A549 (cell line): Measurements from ENCODE around the gene ABHD2. TPM values are rescaled to one million over a fixed set of nuclear protein-coding genes. Genes with fewer than 3 reads are reported as not detected.

Experiments used
- ATAC-seq, 2 experiments: fragments of 200-7000 bp in 1 of 2; fragments of >200 bp in 1 of 2; cut with Nextera tagmentation in 1 of 2; cut with Tn5 transposase in 1 of 2; 3 replicates each; pipeline versions ENCODE4 v1.8.0 to v1.9.1; 2018 to 2020; ENCODE audit warnings: mild to moderate bottlenecking in 1 of 2, moderate library complexity in 1 of 2
- CTCF ChIA-PET: fragments of 300-600 bp; sonication (Branson Sonifier 250); formaldehyde crosslinking; extraction: SDS; loops from one replicate; lab custom pipeline; 2021; ENCODE audit warnings: antibody characterized with exemption, inconsistent platforms; lab: Yijun Ruan, JAX
- POLR2A ChIA-PET: fragments of 350-600 bp; formaldehyde crosslinking; extraction: SDS; loops from one replicate; lab custom pipeline; 2021; ENCODE audit warnings: antibody characterized with exemption, inconsistent platforms; lab: Yijun Ruan, JAX
- DNase-seq, 2 experiments: peaks; one replicate each; pipeline versions ENCODE4 v3.0.0 to v3.0.0-alpha.2; 2011 to 2016; ENCODE audit warnings: low read depth in 1 of 2, low spot score in 1 of 2
- FAIRE-seq: peaks from 2 replicates; lab custom pipeline; 2011; peaks lifted over from hg19 to GRCh38; lab: Jason Lieb, UNC
- H3K27ac ChIP-seq, 2 experiments: fragments of >200 bp; sonication (Bioruptor Twin); formaldehyde crosslinking; 3 replicates each; pipeline ENCODE4 v1.5.1; 2016 to 2017
- H3K4me1 ChIP-seq: fragments of >200 bp; sonication (Bioruptor Twin); formaldehyde crosslinking; 3 replicates; pipeline ENCODE4 v1.6.1; 2016
- H3K4me2 ChIP-seq: fragments of >200 bp; sonication (Bioruptor Twin); formaldehyde crosslinking; 3 replicates; pipeline ENCODE4 v1.6.1; 2016
- H3K4me3 ChIP-seq: fragments of >200 bp; sonication (Bioruptor Twin); formaldehyde crosslinking; 3 replicates; pipeline ENCODE4 v1.5.1; 2016
- H3K9me3 ChIP-seq: fragments of >200 bp; sonication (Bioruptor Twin); formaldehyde crosslinking; 3 replicates; pipeline ENCODE4 v1.6.1; 2016
- BHLHE40 ChIP-seq: IDR thresholded peaks from 2 replicates; pipeline ENCODE4 v1.6.1; 2012; ENCODE audit warnings: low read depth, low read length, inconsistent platforms
- CBX2 ChIP-seq: fragments of 200-600 bp; sonication (generic); IDR thresholded peaks from 2 replicates; pipeline ENCODE4 v1.6.1; 2016; ENCODE audit warnings: low read depth, mild to moderate bottlenecking, borderline replicate concordance
- CBX8 ChIP-seq: fragments of 200-600 bp; sonication (generic); IDR thresholded peaks from 2 replicates; pipeline ENCODE4 v1.6.1; 2016
- CEBPB ChIP-seq, 2 experiments: fragments of >200 bp in 1 of 2; sonication (Bioruptor Twin) in 1 of 2; formaldehyde crosslinking in 1 of 2; IDR thresholded peaks; 2 replicates each; pipeline ENCODE4 v1.6.1; 2012 to 2016
- CHD4 ChIP-seq: fragments of 200-600 bp; sonication (generic); IDR thresholded peaks from 2 replicates; pipeline ENCODE4 v1.6.1; 2016; ENCODE audit warnings: antibody characterized with exemption, mild to moderate bottlenecking, borderline replicate concordance
- EHF ChIP-seq: fragments of 250-450 bp; sonication (Bioruptor Pico); IDR thresholded peaks from 2 replicates; pipeline ENCODE4 v1.5.0; 2020; ENCODE audit warnings: mild to moderate bottlenecking
- ELK1 ChIP-seq: fragments of 150-350 bp; IDR thresholded peaks from 2 replicates; pipeline ENCODE4 v1.6.1; 2014; ENCODE audit warnings: low read depth, mild to moderate bottlenecking, low read length
- ESRRA ChIP-seq: fragments of 150-350 bp; IDR thresholded peaks from 2 replicates; pipeline ENCODE4 v1.6.1; 2014; ENCODE audit warnings: mild to moderate bottlenecking, low read length, borderline replicate concordance
- FOSL2 ChIP-seq, 2 experiments: fragments of 450-650 bp in 1 of 2; fragments of >200 bp in 1 of 2; sonication (Bioruptor Twin) in 1 of 2; formaldehyde crosslinking; IDR thresholded peaks; 2 replicates each; pipeline versions ENCODE4 v1.5.0 to v1.6.1; 2016 to 2020; ENCODE audit warnings: mild to moderate bottlenecking in 1 of 2, moderate library complexity in 1 of 2
- HEYL ChIP-seq: fragments of 250-450 bp; sonication (Bioruptor Pico); IDR thresholded peaks from 2 replicates; pipeline ENCODE4 v1.8.0; 2021; ENCODE audit warnings: mild to moderate bottlenecking, moderate library complexity
- HMGXB4 ChIP-seq: fragments of 250-450 bp; sonication (Bioruptor Pico); IDR thresholded peaks from 2 replicates; pipeline ENCODE4 v1.5.0; 2021; ENCODE audit warnings: mild to moderate bottlenecking, moderate library complexity, borderline replicate concordance
- HOXB13 ChIP-seq: fragments of 250-450 bp; sonication (Bioruptor Pico); IDR thresholded peaks from 2 replicates; pipeline ENCODE4 v1.5.0; 2020; ENCODE audit warnings: low read depth, mild to moderate bottlenecking, moderate library complexity
- HOXB5 ChIP-seq: fragments of 250-450 bp; sonication (Bioruptor Pico); IDR thresholded peaks from 2 replicates; pipeline ENCODE4 v1.5.0; 2020; ENCODE audit warnings: mild to moderate bottlenecking, moderate library complexity
- JUNB ChIP-seq: fragments of >200 bp; sonication (Bioruptor Twin); formaldehyde crosslinking; IDR thresholded peaks from 2 replicates; pipeline ENCODE4 v1.6.1; 2016
- KDM1A ChIP-seq: fragments of 200-600 bp; sonication (generic); IDR thresholded peaks from 2 replicates; pipeline ENCODE4 v1.6.1; 2016; ENCODE audit warnings: low read depth, mild to moderate bottlenecking
- KDM5A ChIP-seq: fragments of 200-600 bp; sonication (generic); IDR thresholded peaks from 2 replicates; pipeline ENCODE4 v1.6.1; 2016; ENCODE audit warnings: antibody characterized with exemption, mild to moderate bottlenecking
- MAZ ChIP-seq: fragments of 150-350 bp; IDR thresholded peaks from 2 replicates; pipeline ENCODE4 v1.6.1; 2014; ENCODE audit warnings: antibody characterized with exemption, low read depth, low read length, borderline replicate concordance
- NR3C1 ChIP-seq: fragments of >200 bp; sonication (Bioruptor Twin); formaldehyde crosslinking; IDR thresholded peaks from 3 replicates; pipeline ENCODE4 v1.6.1; 2017
- POLR2A ChIP-seq: IDR thresholded peaks from 2 replicates; pipeline ENCODE4 v1.6.1; 2012; ENCODE audit warnings: mild to moderate bottlenecking, low read length
- RCOR1 ChIP-seq: fragments of 150-350 bp; IDR thresholded peaks from 2 replicates; pipeline ENCODE4 v1.6.1; 2014; ENCODE audit warnings: antibody characterized with exemption, low read length, low read depth
- SMC3 ChIP-seq: fragments of >200 bp; sonication (Bioruptor Twin); formaldehyde crosslinking; IDR thresholded peaks from 3 replicates; pipeline ENCODE4 v1.6.1; 2018; ENCODE audit warnings: inconsistent platforms
- TFCP2L1 ChIP-seq: fragments of 250-450 bp; sonication (Bioruptor Pico); IDR thresholded peaks from 2 replicates; pipeline ENCODE4 v1.5.0; 2021; ENCODE audit warnings: mild to moderate bottlenecking
- TP53 ChIP-seq: fragments of 250-450 bp; sonication (Bioruptor Pico); IDR thresholded peaks from 2 replicates; pipeline ENCODE4 v1.5.0; 2021; ENCODE audit warnings: mild to moderate bottlenecking, moderate library complexity
- ZFP36 ChIP-seq: fragments of 450-650 bp; IDR thresholded peaks from 2 replicates; pipeline ENCODE4 v1.6.1; 2014; ENCODE audit warnings: borderline replicate concordance; ENCODE audit not compliant: partially characterized antibody
- ZNF302 ChIP-seq: fragments of 250-450 bp; sonication (Bioruptor Pico); IDR thresholded peaks from 2 replicates; pipeline ENCODE4 v1.9.0; 2021; ENCODE audit warnings: inconsistent platforms, mild to moderate bottlenecking, moderate library complexity
- WGBS: methylation state at CpG from one replicate; pipeline ENCODE4 v1.1.6; 2017; ENCODE audit errors: missing lambda C conversion rate; 5-methylcytosine and 5-hydroxymethylcytosine counted together
- polyA plus RNA-seq, 4 experiments: library from polyadenylated mRNA; depleted of rRNA in 3 of 4; stranded (reverse); fragments of >200 nt; fragmentation: RNase III in 1 of 4; extraction: RNeasy Plus Mini Kit Qiagen cat#74134 plus additional on column Dnase treatment in 1 of 4; gene quantifications; 2 replicates in 3 of 4; 3 replicates in 1 of 4; pipeline ENCODE4 v1.2.3, GENCODE V29; 2011 to 2017
- TF ChIP-seq, protein P1 (sequence below): fragments of >200 bp; sonication (Bioruptor Twin); formaldehyde crosslinking; IDR thresholded peaks from 3 replicates; pipeline ENCODE4 v1.6.1; 2016

The ABHD2 gene
- polyA plus RNA-seq, 2 of the 4 experiments (the other 2 are of a cell fraction): 36.2 to 63.3 TPM

DNA sequence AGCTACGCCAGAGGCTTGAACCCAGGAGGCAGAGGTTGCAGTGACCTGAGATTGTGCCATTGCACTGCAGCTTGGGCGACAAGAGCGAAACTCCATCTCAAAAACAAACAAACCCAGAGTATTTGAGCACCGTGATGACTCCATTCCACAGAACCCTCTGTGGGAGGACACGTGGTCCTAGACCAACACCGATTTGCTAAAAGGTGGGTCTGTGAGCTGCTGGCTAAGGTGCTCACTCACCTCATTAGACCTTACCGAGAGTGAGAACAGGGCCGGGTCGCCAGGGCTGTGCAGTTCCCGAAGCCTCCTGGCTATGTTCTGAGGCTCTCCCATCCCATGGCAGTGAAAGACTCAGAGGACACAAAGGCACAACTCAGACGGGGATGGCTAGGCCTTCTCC, 17.9 kb downstream of the ABHD2 start:
- CTCF ChIA-PET: interaction anchor here (1.0 to 11.8 kb wide), 3 partner anchors 11 to 49 kb away, joined by 4 to 187 read pairs (median 25); no protein-coding TSS in a partner anchor
- no peak for FAIRE-seq

DNA sequence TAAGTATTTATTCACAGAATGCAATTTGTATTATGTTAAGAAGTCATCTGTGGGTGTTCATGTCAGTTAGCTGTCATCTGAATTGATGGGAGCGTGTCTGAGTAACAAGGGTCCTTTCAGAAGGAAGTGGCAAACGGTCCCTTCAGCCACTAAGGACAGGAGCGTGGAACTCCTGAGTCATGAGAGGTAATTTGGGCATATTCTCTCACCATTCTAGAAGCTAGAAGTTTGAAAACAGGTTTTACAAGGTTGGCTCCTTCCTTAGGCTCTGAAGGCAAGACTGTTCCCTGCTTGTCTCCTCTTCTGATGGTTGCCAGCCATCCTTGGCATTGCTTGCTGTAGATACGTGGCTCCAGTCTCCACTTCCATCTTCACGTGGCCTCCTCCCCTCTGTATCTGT, 19.7 kb downstream of the ABHD2 start:
- Histone ChIP-seq H3K9me3 (no peaks in the 10 kb centered on the region), H3K4me3 (no peak overlapping the region), H3K4me2 (no peak overlapping the region), H3K4me1 (peaks cover 82% of the 10 kb centered on the region), H3K27ac (peak overlapping the region; percentile 85 to 88; a peak in 4 of 6 replicates)
- DNase-seq (no peak), FAIRE-seq (no peak), ATAC-seq (no peak)
- WGBS: 92% methylated on average over 5 of the region's 5 CpGs
- POLR2A ChIA-PET: no interaction called here
- CTCF ChIA-PET: interaction anchor here (0.9 to 14.8 kb wide), 7 partner anchors 9 to 229 kb away, joined by 3 to 176 read pairs (median 4); no protein-coding TSS in a partner anchor
- TF ChIP-seq ESRRA (no peak), HEYL (CRISPR knock-in tag) (no peak), HMGXB4 (no peak), CHD4 (no peak), HOXB5 (CRISPR knock-in tag) (no peak), SMC3 (no peak)

More for the DNA sequence above, 17.9 kb downstream of the ABHD2 start:
- no peak overlapping the region for H3K4me2 ChIP-seq
- WGBS: 95% methylated on average over 11 of the region's 11 CpGs
- peaks cover 81% of the 10 kb centered on the region for H3K4me1 ChIP-seq
- POLR2A ChIA-PET: interaction anchor here (1.6 kb wide), 1 partner anchor 14 kb away, joined by 9 read pairs; no protein-coding TSS in a partner anchor
- no peak for TF ChIP-seq HOXB13
- no peak for TF ChIP-seq SMC3
- TF ChIP-seq FOSL2 (IDR thresholded peaks at IDR 0.05): no peak
- TF ChIP-seq FOSL2 (CRISPR knock-in tag; IDR thresholded peaks at IDR 0.05): no peak
- TF ChIP-seq CBX8: no peak
- TF ChIP-seq BHLHE40: no peak
- no peak for TF ChIP-seq POLR2A
- TF ChIP-seq ZFP36: no peak
- TF ChIP-seq RCOR1: no peak
- no peak for TF ChIP-seq CBX2
- no peak for TF ChIP-seq KDM5A
- TF ChIP-seq KDM1A: no peak
- no peak for TF ChIP-seq JUNB
- TF ChIP-seq, all 56 proteins: peak for 0
- Histone ChIP-seq H3K27ac (peak overlapping the region; percentile 85 to 88; a peak in 5 of 6 replicates), H3K4me3 (no peak overlapping the region), H3K9me3 (no peaks in the 10 kb centered on the region)
- no peak for ATAC-seq
- no peak for DNase-seq

GRCh38 chr15:89108835-89109234, 20.6 kb downstream of the ABHD2 start:
- FAIRE-seq: no peak
- no peak for ATAC-seq
- peak overlapping the region; percentile 85 to 88; a peak in 4 of 6 replicates for H3K27ac ChIP-seq
- H3K4me1 ChIP-seq: peaks cover 82% of the 10 kb centered on the region
- ChIA-PET POLR2A (no interaction called here), CTCF (interaction anchor here (0.9 to 14.8 kb wide), 5 partner anchors 8 to 63 kb away, joined by 4 to 176 read pairs (median 5); no protein-coding TSS in a partner anchor)
- DNase-seq: no peak
- H3K4me3 ChIP-seq: no peak overlapping the region
- H3K9me3 ChIP-seq: no peaks in the 10 kb centered on the region
- 87% methylated on average over 4 of the region's 4 CpGs for WGBS
- no peak overlapping the region for H3K4me2 ChIP-seq
- TF ChIP-seq HEYL (CRISPR knock-in tag) (no peak), EHF (no peak), TP53 (CRISPR knock-in tag) (no peak), TFCP2L1 (no peak), HMGXB4 (no peak), MAZ (no peak), ELK1 (no peak), CEBPB (IDR thresholded peaks at IDR 0.05) (no peak), ZNF302 (CRISPR knock-in tag) (no peak), NR3C1 (no peak), KDM1A (no peak), ESRRA (no peak), CBX8 (no peak)
- TF ChIP-seq, protein P1, sequence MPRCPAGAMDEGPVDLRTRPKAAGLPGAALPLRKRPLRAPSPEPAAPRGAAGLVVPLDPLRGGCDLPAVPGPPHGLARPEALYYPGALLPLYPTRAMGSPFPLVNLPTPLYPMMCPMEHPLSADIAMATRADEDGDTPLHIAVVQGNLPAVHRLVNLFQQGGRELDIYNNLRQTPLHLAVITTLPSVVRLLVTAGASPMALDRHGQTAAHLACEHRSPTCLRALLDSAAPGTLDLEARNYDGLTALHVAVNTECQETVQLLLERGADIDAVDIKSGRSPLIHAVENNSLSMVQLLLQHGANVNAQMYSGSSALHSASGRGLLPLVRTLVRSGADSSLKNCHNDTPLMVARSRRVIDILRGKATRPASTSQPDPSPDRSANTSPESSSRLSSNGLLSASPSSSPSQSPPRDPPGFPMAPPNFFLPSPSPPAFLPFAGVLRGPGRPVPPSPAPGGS: no peak
